Activated T-helper 1 cell treated with anti-CD3 and anti-CD28 coated beads, Interleukin-12 subunit alpha, Interleukin-12 subunit beta, Interleukin-2, Interleukin-4 antibody, amounts not matched to agents 30 ng/mL and 10 ng/mL and 1 ng/mL, durations not matched to agents 14 hours and 24 hours and 36 hours (primary cell): ENCODE measurements around the gene USO1. TPM values are rescaled to one million over a fixed set of nuclear protein-coding genes. Genes with fewer than 3 reads are reported as not detected.

Experiments
- DNase-seq: peaks from one replicate; pipeline ENCODE4 v3.0.0; 2021; ENCODE audit warnings: low spot score
- H3K27ac Mint-ChIP-seq: one replicate; pipeline ENCODE4 v1.8.0; 2021; ENCODE audit warnings: mild to moderate bottlenecking, mixed read lengths
- H3K27me3 Mint-ChIP-seq: one replicate; pipeline ENCODE4 v1.8.0; 2022; ENCODE audit warnings: mild to moderate bottlenecking, moderate library complexity, mixed read lengths; ENCODE audit not compliant: insufficient read depth
- H3K36me3 Mint-ChIP-seq: one replicate; pipeline ENCODE4 v1.8.0; 2021; ENCODE audit warnings: low read depth, mixed read lengths
- H3K4me1 Mint-ChIP-seq: one replicate; pipeline ENCODE4 v1.8.0; 2021; ENCODE audit warnings: low read depth, mixed read lengths
- H3K4me3 Mint-ChIP-seq: one replicate; pipeline ENCODE4 v1.8.0; 2021; ENCODE audit warnings: mild to moderate bottlenecking, moderate library complexity, mixed read lengths
- H3K9me3 Mint-ChIP-seq: one replicate; pipeline ENCODE4 v1.8.0; 2021; ENCODE audit warnings: mixed read lengths
- intact Hi-C: fragments of 100-400 bp; cut with micrococcal nuclease; formaldehyde crosslinking; loops from one replicate; pipeline ENCODE4 v1.15.1; 2024
- total RNA-seq: library from RNA; stranded (reverse); gene quantifications from 2 replicates; pipeline ENCODE4 v1.2.3, GENCODE V29; 2022

Gene USO1
- total RNA-seq, 1 donor from 2014 or later: 44.5 TPM

DNA sequence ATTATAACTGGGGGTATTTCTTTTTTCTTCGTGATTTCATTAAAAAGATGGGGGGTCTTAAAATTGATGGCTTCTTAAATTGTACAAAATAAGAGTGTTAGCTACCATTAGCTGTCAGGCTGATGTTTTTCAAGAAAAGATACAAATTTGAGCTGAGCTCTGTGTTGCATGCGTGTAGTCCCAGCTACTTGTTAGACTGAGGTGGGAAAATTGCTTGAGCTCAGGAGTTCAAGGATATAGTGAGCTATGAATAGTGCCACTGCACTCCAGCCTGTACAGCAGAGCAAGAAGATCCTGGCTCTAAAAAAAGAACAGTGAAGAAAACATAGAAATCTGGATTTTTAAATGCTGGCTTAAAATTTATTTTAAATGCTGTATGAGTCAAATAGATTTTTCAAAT, 13.0 kb downstream of the USO1 start:
- DNase-seq: no peak
- H3K27me3 Mint-ChIP-seq: no peaks in the 10 kb centered on the region
- no peak overlapping the region for H3K27ac Mint-ChIP-seq
- no peaks in the 10 kb centered on the region for H3K4me1 Mint-ChIP-seq
- no peaks in the 10 kb centered on the region for H3K9me3 Mint-ChIP-seq
- H3K4me3 Mint-ChIP-seq: no peak overlapping the region
- H3K36me3 Mint-ChIP-seq: peaks cover 13% of the 10 kb centered on the region
- intact Hi-C loops: no loop called here

- H3K36me3 Mint-ChIP-seq: peaks cover 4% of the 10 kb centered on the region
- no peak for DNase-seq
- H3K27ac Mint-ChIP-seq: no peak overlapping the region
- intact Hi-C loops: no loop called here
- no peaks in the 10 kb centered on the region for H3K4me1 Mint-ChIP-seq
- no peak overlapping the region for H3K4me3 Mint-ChIP-seq
- no peaks in the 10 kb centered on the region for H3K9me3 Mint-ChIP-seq
- no peaks in the 10 kb centered on the region for H3K27me3 Mint-ChIP-seq
Observed at GRCh38 chr4:75741027-75741426, 16.6 kb downstream of the USO1 start.

GRCh38 chr4:75742451-75742850, 18.1 kb downstream of the USO1 start:
- Mint-ChIP-seq H3K27ac (no peak overlapping the region), H3K4me3 (no peak overlapping the region)
- no peak for DNase-seq

GRCh38 chr4:75745161-75745560, 20.8 kb downstream of the USO1 start:
- H3K4me1 Mint-ChIP-seq: no peaks in the 10 kb centered on the region
- H3K27me3 Mint-ChIP-seq: no peaks in the 10 kb centered on the region
- H3K27ac Mint-ChIP-seq: no peak overlapping the region
- no peaks in the 10 kb centered on the region for H3K9me3 Mint-ChIP-seq
- no peak for DNase-seq
- intact Hi-C loops: no loop called here
- H3K4me3 Mint-ChIP-seq: no peak overlapping the region
- peaks cover 4% of the 10 kb centered on the region for H3K36me3 Mint-ChIP-seq

More at GRCh38 chr4:75742451-75742850, 18.1 kb downstream of the USO1 start:
- H3K4me1 Mint-ChIP-seq: no peaks in the 10 kb centered on the region
- H3K27me3 Mint-ChIP-seq: no peaks in the 10 kb centered on the region
- no peaks in the 10 kb centered on the region for H3K9me3 Mint-ChIP-seq
- H3K36me3 Mint-ChIP-seq: peaks cover 4% of the 10 kb centered on the region
- intact Hi-C loops: no loop called here

DNA sequence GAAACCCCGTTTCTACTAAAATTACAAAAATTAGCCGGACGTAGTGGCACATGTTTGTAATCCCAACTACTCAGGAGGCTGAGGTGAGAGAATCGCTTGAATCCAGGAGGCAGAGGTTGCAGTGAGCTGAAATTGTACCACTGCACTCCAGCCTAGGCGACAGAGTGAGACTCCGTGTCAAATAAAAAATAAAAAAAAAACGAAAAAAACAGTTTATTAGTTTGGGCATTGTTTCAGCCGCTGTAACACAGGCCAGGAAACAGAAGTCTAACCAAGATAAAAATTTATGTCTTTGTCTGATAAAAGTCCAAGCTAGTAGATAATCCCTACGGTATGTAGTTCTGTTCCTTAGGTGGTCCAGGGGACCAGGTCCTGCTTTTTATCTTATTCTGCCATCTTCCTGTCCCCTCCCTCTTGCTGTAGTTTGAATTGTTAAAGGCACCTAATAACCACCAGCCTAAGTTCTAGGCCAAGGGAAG, 21.4 kb downstream of the USO1 start:
- Mint-ChIP-seq H3K27me3 (no peaks in the 10 kb centered on the region), H3K9me3 (no peaks in the 10 kb centered on the region)
- intact Hi-C loops: no loop called here

DNA sequence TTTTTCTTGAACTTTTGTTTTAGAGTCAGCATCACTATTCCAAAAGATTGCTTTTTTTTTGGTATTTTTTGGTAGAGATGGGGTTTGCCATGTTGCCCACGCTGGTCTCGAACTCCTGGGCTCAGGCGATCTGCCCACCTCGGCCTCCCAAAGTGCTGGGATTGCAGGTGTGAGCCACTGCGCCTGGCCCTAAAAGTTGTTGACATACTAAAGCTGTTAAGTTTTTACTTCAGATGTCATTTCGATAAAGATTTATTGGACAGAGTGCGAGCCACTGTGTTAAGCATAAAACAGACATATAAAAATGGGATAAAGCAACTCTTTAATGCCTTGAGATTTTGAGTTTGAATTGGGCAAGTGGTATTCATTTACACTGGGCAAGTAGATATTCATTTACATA, 28.3 kb downstream of the USO1 start:
- Mint-ChIP-seq H3K9me3 (no peaks in the 10 kb centered on the region), H3K4me3 (no peak overlapping the region), H3K27ac (no peak overlapping the region), H3K36me3 (peaks cover 30% of the 10 kb centered on the region), H3K4me1 (peaks cover 5% of the 10 kb centered on the region), H3K27me3 (no peaks in the 10 kb centered on the region)
- intact Hi-C loops: no loop called here
- DNase-seq: no peak

More for the DNA sequence above, 21.4 kb downstream of the USO1 start:
- Mint-ChIP-seq H3K27ac (no peak overlapping the region), H3K4me1 (no peaks in the 10 kb centered on the region), H3K36me3 (peaks cover 4% of the 10 kb centered on the region), H3K4me3 (no peak overlapping the region)
- DNase-seq: no peak

DNA sequence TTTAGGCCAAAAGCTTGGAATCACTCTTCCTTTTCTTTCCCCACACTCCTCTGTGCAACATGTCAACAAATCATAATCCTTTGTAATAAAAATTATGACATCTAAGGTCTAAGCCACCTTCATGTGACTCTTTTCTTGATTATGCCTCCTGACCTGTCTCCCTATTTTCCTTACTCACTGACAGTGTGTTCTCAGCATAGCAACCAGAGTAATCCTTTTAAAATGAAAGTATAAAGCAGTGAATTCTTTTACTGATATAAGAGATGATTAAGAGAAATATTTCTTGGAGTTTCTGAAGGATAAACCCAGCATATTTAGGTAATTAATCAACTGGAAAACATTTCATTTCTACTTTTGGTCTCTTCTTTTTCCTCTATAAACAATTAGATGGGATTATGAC, 44.7 kb downstream of the USO1 start:
- Mint-ChIP-seq H3K36me3 (peaks cover 21% of the 10 kb centered on the region), H3K4me3 (no peak overlapping the region), H3K4me1 (no peaks in the 10 kb centered on the region), H3K27ac (no peak overlapping the region), H3K9me3 (no peaks in the 10 kb centered on the region), H3K27me3 (no peaks in the 10 kb centered on the region)
- intact Hi-C loops: no loop called here
- no peak for DNase-seq

DNA sequence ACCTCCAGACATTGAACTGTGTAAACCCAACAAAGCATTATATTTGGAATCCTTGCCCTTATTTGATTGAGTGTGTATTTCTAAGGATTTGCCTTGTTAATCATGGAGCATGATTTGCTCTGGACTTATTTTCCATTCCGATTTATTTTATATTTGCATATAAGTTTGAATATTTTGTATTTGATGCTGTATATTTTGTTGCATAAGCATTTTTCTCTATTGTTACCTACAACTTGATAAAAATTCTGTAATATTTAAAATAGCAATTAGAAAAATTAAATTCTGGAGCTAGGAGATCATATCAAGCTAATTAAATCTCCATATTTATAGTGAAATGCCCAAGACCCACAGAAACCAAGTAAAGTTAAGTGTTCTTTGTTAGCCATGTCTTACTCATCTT, 47.2 kb downstream of the USO1 start:
- H3K9me3 Mint-ChIP-seq: peaks cover 12% of the 10 kb centered on the region
- H3K27ac Mint-ChIP-seq: no peak overlapping the region
- no peaks in the 10 kb centered on the region for H3K27me3 Mint-ChIP-seq
- H3K4me1 Mint-ChIP-seq: no peaks in the 10 kb centered on the region
- intact Hi-C loops: no loop called here
- H3K36me3 Mint-ChIP-seq: peaks cover 39% of the 10 kb centered on the region
- DNase-seq: no peak
- H3K4me3 Mint-ChIP-seq: no peak overlapping the region

GRCh38 chr4:75777589-75777988, 53.2 kb downstream of the USO1 start:
- H3K4me1 Mint-ChIP-seq: peaks cover 6% of the 10 kb centered on the region
- no peak overlapping the region for H3K27ac Mint-ChIP-seq
- DNase-seq: no peak
- H3K9me3 Mint-ChIP-seq: peaks cover 18% of the 10 kb centered on the region
- no peaks in the 10 kb centered on the region for H3K27me3 Mint-ChIP-seq
- peaks cover 58% of the 10 kb centered on the region for H3K36me3 Mint-ChIP-seq
- intact Hi-C loops: no loop called here
- H3K4me3 Mint-ChIP-seq: no peak overlapping the region

GRCh38 chr4:75779105-75779757, 54.9 kb downstream of the USO1 start:
- H3K9me3 Mint-ChIP-seq: peaks cover 18% of the 10 kb centered on the region
- H3K4me3 Mint-ChIP-seq: no peak overlapping the region
- no peaks in the 10 kb centered on the region for H3K27me3 Mint-ChIP-seq
- H3K36me3 Mint-ChIP-seq: peaks cover 59% of the 10 kb centered on the region
- H3K4me1 Mint-ChIP-seq: peaks cover 6% of the 10 kb centered on the region
- DNase-seq: no peak
- intact Hi-C loops: no loop called here
- H3K27ac Mint-ChIP-seq: no peak overlapping the region

GRCh38 chr4:75781305-75781704, 56.9 kb downstream of the USO1 start:
- H3K36me3 Mint-ChIP-seq: peaks cover 41% of the 10 kb centered on the region
- DNase-seq: no peak
- intact Hi-C loops: no loop called here
- H3K9me3 Mint-ChIP-seq: peaks cover 7% of the 10 kb centered on the region
- peaks cover 6% of the 10 kb centered on the region for H3K4me1 Mint-ChIP-seq
- H3K27ac Mint-ChIP-seq: no peak overlapping the region
- H3K27me3 Mint-ChIP-seq: no peaks in the 10 kb centered on the region
- no peak overlapping the region for H3K4me3 Mint-ChIP-seq

- intact Hi-C loops: no loop called here
Observed at GRCh38 chr4:75786526-75786925, 62.1 kb downstream of the USO1 start.

DNA sequence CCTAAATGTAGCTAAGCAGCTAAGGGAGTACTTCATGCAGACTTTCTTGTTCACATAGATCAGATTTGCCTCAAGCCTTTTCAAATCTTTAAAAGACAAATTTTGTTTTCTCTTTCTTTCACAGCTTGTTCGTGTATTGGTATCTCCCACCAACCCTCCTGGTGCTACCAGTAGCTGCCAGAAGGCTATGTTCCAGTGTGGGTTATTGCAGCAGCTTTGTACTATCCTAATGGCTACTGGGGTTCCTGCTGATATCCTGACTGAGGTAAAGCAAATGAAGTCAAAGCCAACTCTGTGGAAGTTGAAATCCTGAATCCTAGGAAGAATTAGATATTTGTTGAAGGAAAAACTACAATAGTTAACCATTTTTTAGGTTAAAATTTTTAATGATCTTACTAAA, 62.6 kb downstream of the USO1 start:
- Mint-ChIP-seq H3K27ac (no peak overlapping the region), H3K4me1 (no peaks in the 10 kb centered on the region), H3K36me3 (peaks cover 22% of the 10 kb centered on the region), H3K9me3 (no peaks in the 10 kb centered on the region), H3K27me3 (no peaks in the 10 kb centered on the region), H3K4me3 (no peak overlapping the region)
- intact Hi-C loops: no loop called here
- no peak for DNase-seq

More at GRCh38 chr4:75786526-75786925, 62.1 kb downstream of the USO1 start:
- Mint-ChIP-seq H3K27me3 (no peaks in the 10 kb centered on the region), H3K36me3 (peaks cover 24% of the 10 kb centered on the region), H3K4me3 (no peak overlapping the region), H3K4me1 (no peaks in the 10 kb centered on the region), H3K9me3 (no peaks in the 10 kb centered on the region), H3K27ac (no peak overlapping the region)
- DNase-seq: no peak

- peaks cover 25% of the 10 kb centered on the region for H3K36me3 Mint-ChIP-seq
- no peak overlapping the region for H3K27ac Mint-ChIP-seq
- DNase-seq: no peak
- H3K4me3 Mint-ChIP-seq: no peak overlapping the region
- intact Hi-C loops: no loop called here
- H3K4me1 Mint-ChIP-seq: no peaks in the 10 kb centered on the region
- no peaks in the 10 kb centered on the region for H3K9me3 Mint-ChIP-seq
- H3K27me3 Mint-ChIP-seq: no peaks in the 10 kb centered on the region
Observed at GRCh38 chr4:75790024-75790423, 65.6 kb downstream of the USO1 start.
